Heart left ventricle (tissue), 16 donors: ENCODE results near the gene ARHGAP23. TPM values are rescaled to one million over a fixed set of nuclear protein-coding genes. Genes with fewer than 3 reads are reported as not detected.

Source experiments
- ATAC-seq, 4 donors: fragments of 200-7000 bp; cut with Tn5 transposase; one replicate each; pipeline ENCODE4 v1.9.1; 2020 to 2022; ENCODE audit warnings: moderate library complexity in 4 of 4, mild to moderate bottlenecking in 3 of 4, moderate number of reproducible peaks in 1 of 4
- DNase-seq, 5 donors: peaks; one replicate each; pipeline ENCODE4 v3.0.0-alpha.2; 2020
- H3K27ac ChIP-seq, 12 donors: fragments of 200-600 bp; sonication (generic) in 4 of 12; one replicate each; pipeline versions ENCODE4 v1.5.0 to v1.8.0; 2016 to 2022; ENCODE audit warnings: mild to moderate bottlenecking in 2 of 12
- H3K27me3 ChIP-seq, 9 donors: fragments of 200-600 bp; sonication (generic) in 2 of 9; one replicate each; pipeline versions ENCODE4 v1.5.1 to v1.8.0; 2016 to 2022; ENCODE audit warnings: mild to moderate bottlenecking in 3 of 9
- H3K36me3 ChIP-seq, 9 donors: fragments of 200-600 bp; sonication (generic) in 2 of 9; one replicate each; pipeline versions ENCODE4 v1.5.0 to v1.8.0; 2018 to 2022; ENCODE audit warnings: mild to moderate bottlenecking in 2 of 9
- H3K4me1 ChIP-seq, 12 donors: fragments of 200-600 bp; sonication (generic) in 4 of 12; one replicate each; pipeline versions ENCODE4 v1.5.0 to v1.8.0; 2016 to 2022; ENCODE audit warnings: mild to moderate bottlenecking in 3 of 12
- H3K4me3 ChIP-seq, 12 donors: fragments of 200-600 bp; sonication (generic) in 4 of 12; one replicate each; pipeline versions ENCODE4 v1.5.0 to v1.8.0; 2017 to 2022; ENCODE audit warnings: mild to moderate bottlenecking in 9 of 12, moderate library complexity in 4 of 12
- H3K9me3 ChIP-seq, 12 donors: fragments of 200-600 bp; sonication (generic) in 4 of 12; one replicate each; pipeline versions ENCODE4 v1.5.0 to v1.8.0; 2016 to 2022; ENCODE audit warnings: mild to moderate bottlenecking in 1 of 12
- CTCF ChIP-seq, 12 donors: fragments of 200-600 bp; sonication (generic) in 4 of 12; IDR thresholded peaks; one replicate each; pipeline versions ENCODE4 v1.5.0 to v1.8.0; 2018 to 2022; ENCODE audit warnings: antibody characterized with exemption in 12 of 12, mild to moderate bottlenecking in 5 of 12
- POLR2A ChIP-seq, 2 donors: fragments of 450-650 bp; IDR thresholded peaks; one replicate each; pipeline ENCODE4 v1.6.1; 2017; ENCODE audit warnings: antibody characterized with exemption in 2 of 2, mild to moderate bottlenecking in 2 of 2, moderate library complexity in 2 of 2
- WGBS, 4 donors: extraction: QIAGEN DNeasy Blood & Tissue Kit in 2 of 4; methylation state at CpG; one replicate each; pipeline versions ENCODE4 v1.1.5 to v1.1.7; 2013 to 2018; 5-methylcytosine and 5-hydroxymethylcytosine counted together
- intact Hi-C, 10 donors: fragments of 100-400 bp; cut with DNase I; formaldehyde crosslinking; loops; one replicate each; pipeline versions ENCODE4 v1.11.1 to v1.14.2; 2022
- polyA plus RNA-seq, 2 donors: library from polyadenylated mRNA; stranded (reverse); fragments of 200-250 nt; gene quantifications; one replicate each; pipeline ENCODE4 v1.2.3, GENCODE V29; 2013
- total RNA-seq, 9 donors: library from RNA; depleted of rRNA in 2 of 9; stranded (reverse); fragments of >200 nt in 2 of 9; fragmentation: NEBNext Ultra II Directional in 3 of 9; extraction: Animal tissue kit (Norgen Biotek cat#: 25700) in 3 of 9; gene quantifications; one replicate each; pipeline versions ENCODE4 v1.1.0 to v1.2.4, GENCODE V29; 2016 to 2023
- donor health status: ischemic (EF 13 %, LVEDD 7.1; RV severe dilation, severe dysfunction).
- donor health status: healthy with polysubstance abuse.
- donor health status: DM: no; HTN: yes; CAD: no.
- donor health status: DM: no; HTN: no; CAD: no.
- donor health status: ischemic (EF 25% LVEDD 6.9; RV normal size, moderate dysfunction).
- donor health status: ischemic (EF 25% LVEDD 5.7; RV mildly dilated, moderate dysfunction).
- donor health status: healthy.
- donor health status: DM: yes; HTN: yes; CAD: no.
- donor health status: ischemic (EF 35%, LVEDD 5.7; RV mildly dilated, moderate dysfunction).
- donor health status: nonischemic (EF 11% LVEDD 7.7; RV severe dilation, severe dysfunction).
- donor health status: DM: yes; HTN: yes; CAD: no.
- donor health status: PGD.
- donor health status: ischemic (EF 29% LVEDD 5.4; RV normal size, mild dysfunction).
- donor health status: nonischemic (EF 23%, LVEDD 6.1; RV moderate dilation, normal function).

ARHGAP23 gene
- total and polyA plus RNA-seq, 11 donors, result 28.0 to 73.1 (median 66.3) TPM

- intact Hi-C loops, result loop anchor here in 1 of 10 donors (10.0 kb wide), 1 partner anchor 50 kb away; no protein-coding TSS in a partner anchor
- no peak overlapping the region for H3K27ac ChIP-seq
- H3K4me1 ChIP-seq, result peaks cover 0 to 5% (median 0%) of the 10 kb centered on the region in 12 donors
- no peak for TF ChIP-seq CTCF (IDR thresholded peaks at IDR 0.05)
- no peak for TF ChIP-seq POLR2A (IDR thresholded peaks at IDR 0.05)
- H3K4me3 ChIP-seq, result no peak overlapping the region
- ATAC-seq, result no peak
- no peaks in the 10 kb centered on the region for H3K36me3 ChIP-seq
- DNase-seq, result no peak
- H3K27me3 ChIP-seq, result peaks cover 0 to 31% (median 0%) of the 10 kb centered on the region in 9 donors
- 78 to 86% (median 85%) methylated on average over 7 of the region's 7 CpGs for WGBS, 4 donors
- H3K9me3 ChIP-seq, result no peaks in the 10 kb centered on the region
Measured at GRCh38 chr17:38544839-38545209, 116.6 kb downstream of the ARHGAP23 start.

- ATAC-seq (no peak), DNase-seq (no peak)
- no peaks in the 10 kb centered on the region for H3K9me3 ChIP-seq
- H3K36me3 ChIP-seq, result no peaks in the 10 kb centered on the region
- H3K27me3 ChIP-seq, result peaks cover 0 to 31% (median 0%) of the 10 kb centered on the region in 9 donors
- no peak overlapping the region for H3K27ac ChIP-seq
- WGBS, 4 donors, result 86 to 94% (median 87%) methylated on average over 12 of the region's 12 CpGs
- peaks cover 0 to 6% (median 0%) of the 10 kb centered on the region in 12 donors for H3K4me1 ChIP-seq
- no peak for TF ChIP-seq CTCF (IDR thresholded peaks at IDR 0.05)
- TF ChIP-seq POLR2A (IDR thresholded peaks at IDR 0.05), result no peak
- intact Hi-C loops, result loop anchor here in 1 of 10 donors (10.0 kb wide), 1 partner anchor 49 kb away; no protein-coding TSS in a partner anchor
- H3K4me3 ChIP-seq, result no peak overlapping the region
Measured at GRCh38 chr17:38545531-38546225, 117.4 kb downstream of the ARHGAP23 start.

- TF ChIP-seq CTCF (IDR thresholded peaks at IDR 0.05) (no peak), POLR2A (IDR thresholded peaks at IDR 0.05) (no peak)
- WGBS, 4 donors, result 85 to 89% (median 88%) methylated on average over 3 to 11 of the region's 11 CpGs
- Histone ChIP-seq H3K27ac (no peak overlapping the region), H3K4me1 (peaks cover 0 to 6% (median 0%) of the 10 kb centered on the region in 12 donors), H3K27me3 (peaks cover 0 to 31% (median 0%) of the 10 kb centered on the region in 9 donors), H3K9me3 (no peaks in the 10 kb centered on the region), H3K4me3 (no peak overlapping the region), H3K36me3 (no peaks in the 10 kb centered on the region)
- intact Hi-C loops, result loop anchor here in 1 of 10 donors (10.0 kb wide), 1 partner anchor 48 kb away; no protein-coding TSS in a partner anchor
- DNase-seq (no peak), ATAC-seq (no peak)
Measured at GRCh38 chr17:38546396-38546795, 118.1 kb downstream of the ARHGAP23 start.

GRCh38 chr17:38547444-38547843, 119.2 kb downstream of the ARHGAP23 start:
- peaks cover 0 to 22% (median 0%) of the 10 kb centered on the region in 9 donors for H3K27me3 ChIP-seq
- no peaks in the 10 kb centered on the region for H3K36me3 ChIP-seq
- H3K4me3 ChIP-seq, result no peak overlapping the region
- H3K4me1 ChIP-seq, result peaks cover 0 to 6% (median 0%) of the 10 kb centered on the region in 12 donors
- no peak for DNase-seq
- H3K27ac ChIP-seq, result no peak overlapping the region
- H3K9me3 ChIP-seq, result no peaks in the 10 kb centered on the region
- TF ChIP-seq POLR2A (IDR thresholded peaks at IDR 0.05) (no peak), CTCF (IDR thresholded peaks at IDR 0.05) (no peak)
- intact Hi-C loops, result loop anchor here in 1 of 10 donors (10.0 kb wide), 1 partner anchor 47 kb away; no protein-coding TSS in a partner anchor
- ATAC-seq, result no peak
- WGBS, 4 donors, result 74 to 86% (median 78%) methylated on average over 8 to 12 of the region's 12 CpGs
